ENCODE results near the gene NACC2. TPM values are rescaled to one million over a fixed set of nuclear protein-coding genes. Genes with fewer than 3 reads are reported as not detected.

NACC2 gene
- total RNA-seq, 1 donor from 2014 or later: 5.4 TPM

GRCh38 chr9:136018257-136019031 lies 76.6 kb downstream of the NACC2 start:
- Mint-ChIP-seq H3K4me3 (ENCODE audit: low read depth) (no peak overlapping the region), H3K27ac (no peak overlapping the region), H3K9me3 (no peaks in the 10 kb centered on the region), H3K27me3 (ENCODE audit: low read depth) (no peaks in the 10 kb centered on the region), H3K36me3 (ENCODE audit: low read depth) (no peaks in the 10 kb centered on the region), H3K4me1 (ENCODE audit: low read depth) (no peaks in the 10 kb centered on the region)
- DNase-seq (ENCODE audit: low spot score): no peak
- intact Hi-C loops (cut with micrococcal nuclease): no loop called here

- Mint-ChIP-seq H3K36me3 (ENCODE audit: low read depth) (no peaks in the 10 kb centered on the region), H3K4me3 (ENCODE audit: low read depth) (no peak overlapping the region), H3K4me1 (ENCODE audit: low read depth) (no peaks in the 10 kb centered on the region), H3K9me3 (no peaks in the 10 kb centered on the region), H3K27me3 (ENCODE audit: low read depth) (no peaks in the 10 kb centered on the region), H3K27ac (no peak overlapping the region)
- intact Hi-C loops (cut with micrococcal nuclease): no loop called here
- DNase-seq (ENCODE audit: low spot score): no peak
These were observed 77.5 kb downstream of the NACC2 start for GRCh38 chr9:136017289-136018190.

GRCh38 chr9:136016572-136017288 lies 78.4 kb downstream of the NACC2 start:
- no peak for DNase-seq (ENCODE audit: low spot score)
- Mint-ChIP-seq H3K36me3 (ENCODE audit: low read depth) (no peaks in the 10 kb centered on the region), H3K4me1 (ENCODE audit: low read depth) (no peaks in the 10 kb centered on the region), H3K27ac (no peak overlapping the region), H3K4me3 (ENCODE audit: low read depth) (no peak overlapping the region), H3K9me3 (no peaks in the 10 kb centered on the region), H3K27me3 (ENCODE audit: low read depth) (no peaks in the 10 kb centered on the region)
- intact Hi-C loops (cut with micrococcal nuclease): no loop called here

GRCh38 chr9:136015656-136016571 lies 79.2 kb downstream of the NACC2 start:
- intact Hi-C loops (cut with micrococcal nuclease): no loop called here
- Mint-ChIP-seq H3K4me1 (ENCODE audit: low read depth) (no peaks in the 10 kb centered on the region), H3K36me3 (ENCODE audit: low read depth) (no peaks in the 10 kb centered on the region), H3K9me3 (no peaks in the 10 kb centered on the region), H3K27ac (no peak overlapping the region), H3K27me3 (ENCODE audit: low read depth) (no peaks in the 10 kb centered on the region), H3K4me3 (ENCODE audit: low read depth) (no peak overlapping the region)
- no peak for DNase-seq (ENCODE audit: low spot score)

GRCh38 chr9:136014924-136015633 lies 80.0 kb downstream of the NACC2 start:
- no peak for DNase-seq (ENCODE audit: low spot score)
- H3K4me3 Mint-ChIP-seq (ENCODE audit: low read depth): no peak overlapping the region
- no peak overlapping the region for H3K27ac Mint-ChIP-seq
- no peaks in the 10 kb centered on the region for H3K4me1 Mint-ChIP-seq (ENCODE audit: low read depth)
- H3K27me3 Mint-ChIP-seq (ENCODE audit: low read depth): no peaks in the 10 kb centered on the region
- H3K36me3 Mint-ChIP-seq (ENCODE audit: low read depth): no peaks in the 10 kb centered on the region
- H3K9me3 Mint-ChIP-seq: no peaks in the 10 kb centered on the region
- intact Hi-C loops (cut with micrococcal nuclease): no loop called here

- no peaks in the 10 kb centered on the region for H3K36me3 Mint-ChIP-seq (ENCODE audit: low read depth)
- H3K27ac Mint-ChIP-seq: no peak overlapping the region
- no peaks in the 10 kb centered on the region for H3K27me3 Mint-ChIP-seq (ENCODE audit: low read depth)
- H3K9me3 Mint-ChIP-seq: no peaks in the 10 kb centered on the region
- H3K4me1 Mint-ChIP-seq (ENCODE audit: low read depth): no peaks in the 10 kb centered on the region
- no peak overlapping the region for H3K4me3 Mint-ChIP-seq (ENCODE audit: low read depth)
- DNase-seq (ENCODE audit: low spot score): no peak
- intact Hi-C loops (cut with micrococcal nuclease): no loop called here
These were observed 80.8 kb downstream of the NACC2 start for GRCh38 chr9:136014147-136014923.

GRCh38 chr9:136013524-136014034 lies 81.5 kb downstream of the NACC2 start:
- Mint-ChIP-seq H3K4me3 (ENCODE audit: low read depth) (no peak overlapping the region), H3K4me1 (ENCODE audit: low read depth) (no peaks in the 10 kb centered on the region), H3K27me3 (ENCODE audit: low read depth) (no peaks in the 10 kb centered on the region), H3K36me3 (ENCODE audit: low read depth) (no peaks in the 10 kb centered on the region), H3K27ac (no peak overlapping the region), H3K9me3 (no peaks in the 10 kb centered on the region)
- intact Hi-C loops (cut with micrococcal nuclease): no loop called here
- DNase-seq (ENCODE audit: low spot score): no peak

- no peaks in the 10 kb centered on the region for H3K4me1 Mint-ChIP-seq (ENCODE audit: low read depth)
- intact Hi-C loops (cut with micrococcal nuclease): no loop called here
- no peak overlapping the region for H3K4me3 Mint-ChIP-seq (ENCODE audit: low read depth)
- H3K36me3 Mint-ChIP-seq (ENCODE audit: low read depth): no peaks in the 10 kb centered on the region
- no peaks in the 10 kb centered on the region for H3K9me3 Mint-ChIP-seq
- DNase-seq (ENCODE audit: low spot score): no peak
- H3K27ac Mint-ChIP-seq: no peak overlapping the region
- no peaks in the 10 kb centered on the region for H3K27me3 Mint-ChIP-seq (ENCODE audit: low read depth)
These were observed 82.0 kb downstream of the NACC2 start for GRCh38 chr9:136013116-136013515.

- H3K27me3 Mint-ChIP-seq (ENCODE audit: low read depth): no peaks in the 10 kb centered on the region
- DNase-seq (ENCODE audit: low spot score): no peak
- intact Hi-C loops (cut with micrococcal nuclease): no loop called here
These were observed 82.4 kb downstream of the NACC2 start for GRCh38 chr9:136012651-136013050.

GRCh38 chr9:136011703-136012496 lies 83.2 kb downstream of the NACC2 start:
- H3K36me3 Mint-ChIP-seq (ENCODE audit: low read depth): no peaks in the 10 kb centered on the region
- no peak for DNase-seq (ENCODE audit: low spot score)
- H3K9me3 Mint-ChIP-seq: no peaks in the 10 kb centered on the region
- H3K27ac Mint-ChIP-seq: no peak overlapping the region
- no peaks in the 10 kb centered on the region for H3K4me1 Mint-ChIP-seq (ENCODE audit: low read depth)
- intact Hi-C loops (cut with micrococcal nuclease): no loop called here
- H3K4me3 Mint-ChIP-seq (ENCODE audit: low read depth): no peak overlapping the region
- no peaks in the 10 kb centered on the region for H3K27me3 Mint-ChIP-seq (ENCODE audit: low read depth)

More at GRCh38 chr9:136012651-136013050, 82.4 kb downstream of the NACC2 start:
- no peak overlapping the region for H3K27ac Mint-ChIP-seq
- H3K36me3 Mint-ChIP-seq (ENCODE audit: low read depth): no peaks in the 10 kb centered on the region
- H3K4me1 Mint-ChIP-seq (ENCODE audit: low read depth): no peaks in the 10 kb centered on the region
- no peaks in the 10 kb centered on the region for H3K9me3 Mint-ChIP-seq
- H3K4me3 Mint-ChIP-seq (ENCODE audit: low read depth): no peak overlapping the region
